T-helper 1 cell treated with Interleukin-12 subunit alpha and Interleukin-12 subunit beta and Interleukin-4 antibody, amounts not matched to agents 30 ng/mL and 1 ng/mL, for 36 hours (primary cell): Measurements from ENCODE around the gene GRIP2. TPM values are rescaled to one million over a fixed set of nuclear protein-coding genes. Genes with fewer than 3 reads are reported as not detected.

Source experiments
- intact Hi-C: fragments of 100-400 bp; cut with micrococcal nuclease; formaldehyde crosslinking; loops from one replicate; pipeline ENCODE4 v1.15.1; 2024
- total RNA-seq: library from RNA; stranded (reverse); gene quantifications from 2 replicates; pipeline ENCODE4 v1.2.3, GENCODE V29; 2022

GRIP2 gene
- total RNA-seq, 1 donor from 2014 or later = 0.10 TPM

- intact Hi-C loops = loop anchor here (5.0 kb wide), 2 partner anchors 146 to 286 kb away; partner anchors contain the start of gene CCDC174
These were observed 33.4 kb downstream of the GRIP2 start for GRCh38 chr3:14506626-14507304.

GRCh38 chr3:14505803-14506500, 34.2 kb downstream of the GRIP2 start:
- intact Hi-C loops = loop anchor here (5.0 kb wide), 2 partner anchors 146 to 286 kb away; partner anchors contain the start of gene CCDC174

GRCh38 chr3:14505001-14505802, 34.9 kb downstream of the GRIP2 start:
- intact Hi-C loops = loop anchor here (5.0 kb wide), 2 partner anchors 147 to 287 kb away; partner anchors contain the start of gene CCDC174

GRCh38 chr3:14503706-14504065, 36.5 kb downstream of the GRIP2 start:
- intact Hi-C loops = no loop called here

GRCh38 chr3:14503033-14503705, 37.0 kb downstream of the GRIP2 start:
- intact Hi-C loops = no loop called here

GRCh38 chr3:14502472-14502871, 37.7 kb downstream of the GRIP2 start:
- intact Hi-C loops = no loop called here

GRCh38 chr3:14497321-14497720, 42.8 kb downstream of the GRIP2 start:
- intact Hi-C loops = no loop called here

GRCh38 chr3:14496351-14496750, 43.8 kb downstream of the GRIP2 start:
- intact Hi-C loops = no loop called here

GRCh38 chr3:14494973-14495300, 45.2 kb downstream of the GRIP2 start:
- intact Hi-C loops = no loop called here

GRCh38 chr3:14494279-14494972, 45.7 kb downstream of the GRIP2 start:
- intact Hi-C loops = no loop called here

GRCh38 chr3:14492948-14493881, 46.9 kb downstream of the GRIP2 start:
- intact Hi-C loops = no loop called here

- intact Hi-C loops = no loop called here
These were observed 48.5 kb downstream of the GRIP2 start for GRCh38 chr3:14491396-14492190.

GRCh38 chr3:14490831-14491230, 49.3 kb downstream of the GRIP2 start:
- intact Hi-C loops = no loop called here

- intact Hi-C loops = no loop called here
These were observed 49.9 kb downstream of the GRIP2 start for GRCh38 chr3:14490255-14490654.

- intact Hi-C loops = no loop called here
These were observed 50.5 kb downstream of the GRIP2 start for GRCh38 chr3:14489641-14490040.

GRCh38 chr3:14488286-14489041, 51.7 kb downstream of the GRIP2 start:
- intact Hi-C loops = no loop called here

- intact Hi-C loops = no loop called here
These were observed 52.3 kb downstream of the GRIP2 start for GRCh38 chr3:14487821-14488220.

GRCh38 chr3:14487086-14487485, 53.1 kb downstream of the GRIP2 start:
- intact Hi-C loops = no loop called here
